T-cell (primary cell): ENCODE measurements around the gene DOCK1. TPM values are rescaled to one million over a fixed set of nuclear protein-coding genes. Genes with fewer than 3 reads are reported as not detected.

Experiments
- ATAC-seq, 4 experiments: fragments of 200-7000 bp in 3 of 4; fragments of 150-1000 bp in 1 of 4; cut with Tn5 transposase; replicated peaks in 1 of 4; 1 replicate in 3 of 4; 2 replicates in 1 of 4; pipeline ENCODE4 v1.10.0; 2021; ENCODE audit warnings: moderate library complexity in 3 of 4, mild to moderate bottlenecking in 2 of 4, moderate number of reproducible peaks in 1 of 4
- CTCF ChIA-PET, 2 donors: fragments of 300-600 bp; sonication (Branson Sonifier 250); formaldehyde crosslinking; loops; one replicate each; lab custom pipeline; 2022; ENCODE audit warnings: antibody characterized with exemption in 2 of 2; lab: Charles Lee
- POLR2A ChIA-PET, 2 donors: fragments of 300-600 bp; sonication (Branson Sonifier 250); formaldehyde crosslinking; loops; one replicate each; lab custom pipeline; 2022; ENCODE audit warnings: antibody characterized with exemption in 2 of 2; lab: Charles Lee
- DNase-seq, 35 experiments: peaks; one replicate each; pipeline versions ENCODE4 v3.0.0 to v3.0.0-alpha.2; 2013 to 2023
- H3K27ac ChIP-seq: one replicate; pipeline ENCODE4 v1.5.1; 2013; ENCODE audit warnings: low read length
- H3K27me3 ChIP-seq, 2 experiments: replicated peaks in 1 of 2; 1 replicate in 1 of 2; 2 replicates in 1 of 2; pipeline versions ENCODE4 v1.6.1 to v1.7.0; 2013; ENCODE audit warnings: low read length in 1 of 2, mixed read lengths in 1 of 2; ENCODE audit not compliant: control insufficient read depth in 2 of 2, insufficient read depth in 2 of 2; ENCODE audit errors: extremely low read depth in 1 of 2
- H3K36me3 ChIP-seq, 2 donors: 1 replicate in 1 of 2; 2 replicates in 1 of 2; pipeline versions ENCODE4 v1.6.1 to v1.7.0; 2013; ENCODE audit warnings: low read length in 1 of 2; ENCODE audit not compliant: control insufficient read depth in 2 of 2, insufficient read depth in 1 of 2; ENCODE audit errors: extremely low read depth in 1 of 2
- H3K4me1 ChIP-seq, 2 experiments: 1 replicate in 1 of 2; 2 replicates in 1 of 2; pipeline versions ENCODE4 v1.6.1 to v1.7.0; 2013; ENCODE audit warnings: low read length in 2 of 2, mixed read lengths in 1 of 2; ENCODE audit not compliant: insufficient read depth in 2 of 2, control insufficient read depth in 1 of 2; ENCODE audit errors: extremely low read depth in 1 of 2
- H3K4me3 ChIP-seq, 2 donors: 1 replicate in 1 of 2; 2 replicates in 1 of 2; pipeline versions ENCODE4 v1.5.1 to v1.7.0; 2013; ENCODE audit warnings: mild to moderate bottlenecking in 2 of 2, low read length in 1 of 2, moderate library complexity in 1 of 2; ENCODE audit not compliant: control insufficient read depth in 1 of 2; ENCODE audit errors: extremely low read depth in 1 of 2
- H3K9me3 ChIP-seq: 2 replicates; pipeline ENCODE4 v1.7.0; 2013
- H3K27ac Mint-ChIP-seq, 2 donors: one replicate each; pipeline ENCODE4 v1.8.0; 2020 to 2021; ENCODE audit warnings: mild to moderate bottlenecking in 2 of 2, mixed read lengths in 2 of 2
- H3K27me3 Mint-ChIP-seq, 2 donors: one replicate each; pipeline ENCODE4 v1.8.0; 2021 to 2022; ENCODE audit warnings: mixed read lengths in 2 of 2
- H3K36me3 Mint-ChIP-seq: one replicate; pipeline ENCODE4 v1.8.0; 2021; ENCODE audit warnings: mixed read lengths
- H3K4me1 Mint-ChIP-seq, 3 donors: one replicate each; pipeline ENCODE4 v1.8.0; 2020 to 2022; ENCODE audit warnings: mixed read lengths in 3 of 3, mild to moderate bottlenecking in 1 of 3
- H3K4me3 Mint-ChIP-seq, 3 donors: one replicate each; pipeline ENCODE4 v1.8.0; 2020 to 2022; ENCODE audit warnings: mild to moderate bottlenecking in 3 of 3, mixed read lengths in 3 of 3, moderate library complexity in 3 of 3
- H3K9me3 Mint-ChIP-seq, 3 donors: one replicate each; pipeline ENCODE4 v1.8.0; 2020 to 2022; ENCODE audit warnings: mixed read lengths in 3 of 3
- whole genome bisulfite sequencing: methylation state at CpG from one replicate; pipeline ENCODE4 v1.1.5; 2013; ENCODE audit warnings: missing lambda C conversion rate; ENCODE audit not compliant: insufficient coverage; 5-methylcytosine and 5-hydroxymethylcytosine counted together
- total RNA-seq, 35 experiments: library from RNA in 6 of 35; stranded (reverse) in 6 of 35; fragments of 120-200 nt in 1 of 35; gene quantifications; one replicate each; pipeline versions ENCODE4 v1.2.1 to v1.2.4 and lab custom pipeline; 2013 to 2026

The DOCK1 gene
- total RNA-seq, 5 donors from 2014 or later (not counting 1 experiment from before 2014, with no cell fraction given): 0.18 to 0.53 (median 0.37) TPM

DNA sequence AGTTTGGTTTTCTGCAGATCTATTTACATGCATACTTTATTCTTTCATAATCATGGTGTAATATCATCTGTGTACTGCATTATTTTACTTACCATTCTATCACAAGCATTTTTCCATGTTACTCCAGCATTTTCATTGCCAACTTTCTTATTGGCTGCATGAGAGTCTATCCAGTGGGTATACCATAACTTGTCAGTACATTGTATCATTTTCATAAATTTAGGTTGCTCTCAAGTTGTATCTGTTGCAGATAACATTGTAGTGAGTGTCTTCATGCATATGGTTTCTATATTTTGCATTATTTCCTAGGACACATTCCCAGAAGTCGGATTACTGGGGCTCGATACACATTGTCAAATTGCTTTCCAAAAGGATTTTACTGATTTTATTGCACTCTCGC is 378.3 kb downstream of the DOCK1 start:
- no peaks in the 10 kb centered on the region for H3K36me3 Mint-ChIP-seq

DNA sequence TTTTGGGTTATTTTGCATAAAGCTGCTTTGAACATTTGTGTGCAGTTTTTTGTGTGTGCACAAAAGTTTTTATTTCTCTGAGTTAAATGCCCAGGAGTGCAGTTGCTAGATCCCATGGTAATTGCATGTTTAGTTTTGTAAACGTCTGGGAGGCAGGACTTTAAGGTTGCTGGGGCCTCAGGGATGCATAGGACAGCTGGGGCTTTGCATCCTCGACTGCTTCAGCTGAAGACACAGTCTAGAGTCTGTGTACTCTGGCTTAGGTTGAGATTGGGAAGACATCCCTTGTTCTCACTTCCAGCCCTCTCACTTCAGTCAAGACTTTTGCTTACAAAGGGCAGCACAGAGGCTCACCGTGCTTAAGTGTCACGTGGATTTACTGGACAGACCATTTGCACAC is 385.6 kb downstream of the DOCK1 start:
- Mint-ChIP-seq H3K27me3 (peaks cover 14 to 18% of the 10 kb centered on the region in 2 donors), H3K36me3 (no peaks in the 10 kb centered on the region), H3K9me3 (peaks cover 10 to 22% (median 11%) of the 10 kb centered on the region in 3 donors), H3K27ac (no peak overlapping the region), H3K4me3 (no peak overlapping the region), H3K4me1 (peaks cover 32 to 38% (median 34%) of the 10 kb centered on the region in 3 donors)
- no peak for DNase-seq
- no peak for ATAC-seq
- Histone ChIP-seq H3K27ac (no peak overlapping the region), H3K9me3 (peaks cover 7% of the 10 kb centered on the region), H3K36me3 (no peaks in the 10 kb centered on the region), H3K4me3 (no peak overlapping the region), H3K4me1 (peaks cover 18 to 40% of the 10 kb centered on the region in 2 experiments), H3K27me3 (peaks cover 0 to 15% of the 10 kb centered on the region in 2 experiments)
- CTCF ChIA-PET: no interaction called here
- WGBS: 58% methylated on average over 2 of the region's 4 CpGs
- POLR2A ChIA-PET: no interaction called here

More for the DNA sequence above, 378.3 kb downstream of the DOCK1 start:
- Mint-ChIP-seq H3K9me3 (peaks cover 4 to 11% (median 8%) of the 10 kb centered on the region in 3 donors), H3K4me3 (no peak overlapping the region), H3K27me3 (peaks cover 3 to 35% of the 10 kb centered on the region in 2 donors), H3K27ac (no peak overlapping the region), H3K4me1 (peaks cover 2 to 9% (median 8%) of the 10 kb centered on the region in 3 donors)
- Histone ChIP-seq H3K9me3 (peaks cover 7% of the 10 kb centered on the region), H3K36me3 (no peaks in the 10 kb centered on the region), H3K27ac (no peak overlapping the region), H3K4me3 (no peak overlapping the region), H3K27me3 (peaks cover 0 to 7% of the 10 kb centered on the region in 2 experiments), H3K4me1 (peaks cover 0 to 6% of the 10 kb centered on the region in 2 experiments)
- ATAC-seq (no peak), DNase-seq (no peak)
- POLR2A ChIA-PET: no interaction called here
- WGBS: no CpG with 5 or more reads among the region's 3 CpGs
- CTCF ChIA-PET: no interaction called here

DNA sequence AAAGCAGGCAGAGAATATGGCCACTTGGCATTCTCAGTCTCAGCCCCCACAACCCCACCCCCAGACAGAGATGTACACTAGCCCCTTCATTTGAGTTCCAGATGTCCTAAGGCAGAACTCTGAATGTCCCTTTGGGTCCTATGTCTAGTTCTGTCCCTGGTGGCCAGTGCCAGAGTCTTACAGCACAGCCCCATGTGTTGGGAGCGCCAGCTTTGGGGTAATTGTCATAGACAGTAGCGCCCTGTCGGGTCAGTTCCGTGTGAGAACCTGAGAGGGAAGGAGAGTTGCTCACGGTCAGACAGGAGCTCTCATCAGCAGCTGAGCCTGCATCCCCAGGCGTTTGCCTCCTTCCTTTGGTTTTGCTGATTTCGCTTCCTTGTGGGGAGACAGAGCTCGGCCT is 386.1 kb downstream of the DOCK1 start:
- Histone ChIP-seq H3K9me3 (peaks cover 7% of the 10 kb centered on the region), H3K27me3 (peaks cover 0 to 14% of the 10 kb centered on the region in 2 experiments), H3K27ac (no peak overlapping the region), H3K4me3 (no peak overlapping the region), H3K36me3 (no peaks in the 10 kb centered on the region), H3K4me1 (peaks cover 18 to 43% of the 10 kb centered on the region in 2 experiments)
- Mint-ChIP-seq H3K36me3 (no peaks in the 10 kb centered on the region), H3K27ac (no peak overlapping the region), H3K27me3 (peaks cover 14 to 20% of the 10 kb centered on the region in 2 donors), H3K9me3 (peaks cover 10 to 22% (median 11%) of the 10 kb centered on the region in 3 donors), H3K4me3 (no peak overlapping the region), H3K4me1 (peaks cover 36 to 40% (median 37%) of the 10 kb centered on the region in 3 donors)
- ATAC-seq (no peak), DNase-seq (no peak)
- WGBS: 84% methylated on average over 7 of the region's 8 CpGs
- ChIA-PET CTCF (no interaction called here), POLR2A (no interaction called here)

DNA sequence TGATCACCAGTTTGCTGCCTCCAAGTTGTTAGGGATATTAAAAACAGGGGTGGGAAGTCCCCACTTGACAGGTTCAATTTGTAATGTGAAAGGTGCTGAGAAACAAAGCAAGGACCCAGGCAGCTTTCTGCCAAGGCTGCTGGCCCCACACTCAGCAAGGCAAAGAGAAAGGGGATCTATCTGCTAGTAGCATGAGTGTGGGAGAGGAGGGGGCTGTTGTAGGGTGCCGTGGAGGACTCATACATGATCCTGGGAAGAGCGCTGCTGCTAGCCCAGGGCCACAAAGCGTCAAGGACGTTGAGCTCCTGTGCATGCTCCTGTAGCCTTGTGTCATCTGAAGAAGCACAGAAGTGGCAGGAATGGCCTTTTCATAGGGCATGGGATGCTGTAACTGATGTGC is 387.7 kb downstream of the DOCK1 start:
- Mint-ChIP-seq H3K4me3 (peak overlapping the region in 1 of 3 donors; percentile 69), H3K27ac (no peak overlapping the region), H3K9me3 (peaks cover 6 to 15% (median 10%) of the 10 kb centered on the region in 3 donors), H3K27me3 (peaks cover 14 to 24% of the 10 kb centered on the region in 2 donors), H3K4me1 (peaks cover 36 to 48% (median 40%) of the 10 kb centered on the region in 3 donors), H3K36me3 (no peaks in the 10 kb centered on the region)
- Histone ChIP-seq H3K36me3 (no peaks in the 10 kb centered on the region), H3K4me3 (no peak overlapping the region), H3K27me3 (peaks cover 0 to 14% of the 10 kb centered on the region in 2 experiments), H3K27ac (no peak overlapping the region), H3K9me3 (peaks cover 5% of the 10 kb centered on the region), H3K4me1 (peaks cover 18 to 43% of the 10 kb centered on the region in 2 experiments)
- no peak for DNase-seq
- CTCF ChIA-PET: no interaction called here
- POLR2A ChIA-PET: no interaction called here
- no peak for ATAC-seq
- 91% methylated on average over 4 of the region's 4 CpGs for WGBS

DNA sequence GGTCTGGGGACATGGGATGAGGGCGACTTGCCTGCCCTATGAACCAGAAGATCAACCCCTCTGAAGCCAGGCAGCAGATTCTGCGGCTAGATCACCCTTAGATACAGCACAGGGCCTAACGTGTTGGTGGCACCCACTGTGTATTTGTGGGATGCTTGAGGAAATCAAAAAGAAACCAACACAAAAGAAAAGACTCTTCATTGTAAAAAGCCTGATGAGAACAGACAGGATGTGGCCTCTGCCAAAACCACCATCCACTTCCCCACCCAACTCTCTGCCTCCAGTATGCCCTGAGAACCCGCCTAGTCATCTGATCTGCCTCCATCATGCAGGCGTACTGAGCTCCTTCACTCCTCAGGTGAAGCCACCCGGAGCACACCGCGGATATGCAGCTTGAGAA is 388.4 kb downstream of the DOCK1 start:
- Mint-ChIP-seq H3K9me3 (peaks cover 3 to 11% (median 6%) of the 10 kb centered on the region in 3 donors), H3K27me3 (peaks cover 14 to 19% of the 10 kb centered on the region in 2 donors), H3K4me1 (peaks cover 36 to 48% (median 40%) of the 10 kb centered on the region in 3 donors), H3K4me3 (peak overlapping the region in 2 of 3 donors; percentile 29 to 69), H3K27ac (peak overlapping the region; percentile 29 to 52), H3K36me3 (no peaks in the 10 kb centered on the region)
- Histone ChIP-seq H3K4me3 (peak overlapping the region in 1 of 2 donors; percentile 30), H3K4me1 (peaks cover 18 to 43% of the 10 kb centered on the region in 2 experiments), H3K36me3 (no peaks in the 10 kb centered on the region), H3K27me3 (peaks cover 0 to 14% of the 10 kb centered on the region in 2 experiments), H3K27ac (peak overlapping the region; percentile 27), H3K9me3 (no peaks in the 10 kb centered on the region)
- 7% methylated on average over 5 of the region's 8 CpGs for WGBS
- DNase-seq (peak; percentile 17 to 79 (median 57)), ATAC-seq (peak; percentile 83 to 97 (median 93))
- ChIA-PET POLR2A (interaction anchor here in 1 of 2 donors (0.6 kb wide), 1 partner anchor 78 kb away, joined by 3 read pairs; no protein-coding TSS in a partner anchor), CTCF (no interaction called here)

DNA sequence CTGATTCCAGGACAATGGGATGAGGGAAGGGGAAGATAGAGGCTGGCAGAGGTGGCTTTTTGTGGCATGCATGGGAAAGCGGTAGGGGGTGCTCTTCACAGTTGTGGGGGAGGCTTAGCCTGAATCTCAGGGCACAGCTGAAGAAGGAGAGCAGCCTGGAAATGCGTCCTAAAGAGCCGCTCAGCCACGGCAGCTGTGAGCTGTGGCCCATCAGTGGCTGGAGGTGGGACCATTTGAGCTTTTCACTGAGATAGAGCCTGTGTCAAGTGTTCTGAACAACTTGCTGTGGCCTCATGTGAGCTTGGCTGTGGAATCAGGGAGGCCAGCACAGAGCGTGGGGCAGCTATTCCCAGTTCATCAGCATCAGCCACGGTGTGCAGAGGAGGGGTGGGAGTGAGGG is 391.5 kb downstream of the DOCK1 start:
- DNase-seq: no peak
- H3K27ac Mint-ChIP-seq: no peak overlapping the region
- ChIA-PET POLR2A (no interaction called here), CTCF (interaction anchor here in 1 of 2 donors (0.5 kb wide), 1 partner anchor 270 kb away, joined by 3 read pairs; no protein-coding TSS in a partner anchor)
- no peaks in the 10 kb centered on the region for H3K9me3 Mint-ChIP-seq
- no peaks in the 10 kb centered on the region for H3K36me3 ChIP-seq
- no peak for ATAC-seq
- 91% methylated on average over 6 of the region's 6 CpGs for WGBS
- peaks cover 18 to 38% of the 10 kb centered on the region in 2 experiments for H3K4me1 ChIP-seq
- no peak overlapping the region for H3K4me3 Mint-ChIP-seq
- peaks cover 0 to 17% of the 10 kb centered on the region in 2 experiments for H3K27me3 ChIP-seq
- no peaks in the 10 kb centered on the region for H3K36me3 Mint-ChIP-seq
- H3K27me3 Mint-ChIP-seq: peaks cover under 1 to 18% of the 10 kb centered on the region in 2 donors
- no peak overlapping the region for H3K27ac ChIP-seq
- no peaks in the 10 kb centered on the region for H3K9me3 ChIP-seq
- H3K4me1 Mint-ChIP-seq: peaks cover 36 to 48% (median 37%) of the 10 kb centered on the region in 3 donors
- no peak overlapping the region for H3K4me3 ChIP-seq
